Esophagus mucosa (tissue), 1 donor: Measurements from ENCODE around the gene GBX1. TPM values are rescaled to one million over a fixed set of nuclear protein-coding genes. Genes with fewer than 3 reads are reported as not detected.

Source experiments
- ATAC-seq: fragments of 200-7000 bp; cut with Tn5 transposase; one replicate; pipeline ENCODE4 v1.9.1; 2020
- total RNA-seq: library from RNA; stranded (reverse); gene quantifications from one replicate; pipeline ENCODE4 v1.2.4, GENCODE V29; 2023
- donor health status: DM: yes; HTN: yes; CAD: no.

Gene GBX1
- total RNA-seq, 1 donor from 2014 or later, result not detected

- ATAC-seq, result peak; percentile 90
Observed at GRCh38 chr7:151172273-151173141, 5.0 kb upstream of the GBX1 start.

- ATAC-seq, result no peak
Observed at GRCh38 chr7:151168787-151169162, 1.3 kb upstream of the GBX1 start.

- ATAC-seq, result peak; percentile 59
Observed at GRCh38 chr7:151168003-151168786, 701 bp upstream of the GBX1 start.

- ATAC-seq, result peak; percentile 13
Observed at GRCh38 chr7:151166629-151167196, 781 bp downstream of the GBX1 start.

- no peak for ATAC-seq
Observed at GRCh38 chr7:151161757-151162156, 5.7 kb downstream of the GBX1 start.

- peak; percentile 56 for ATAC-seq
Observed at GRCh38 chr7:151157645-151158329, 9.7 kb downstream of the GBX1 start.

- ATAC-seq, result no peak
Observed at GRCh38 chr7:151152643-151153513, 14.6 kb downstream of the GBX1 start.

GRCh38 chr7:151150388-151150787, 17.1 kb downstream of the GBX1 start:
- ATAC-seq, result peak; percentile 26

- ATAC-seq, result no peak
Observed at GRCh38 chr7:151148319-151149259, 18.9 kb downstream of the GBX1 start.

GRCh38 chr7:151146761-151147160, 20.7 kb downstream of the GBX1 start:
- ATAC-seq, result no peak

GRCh38 chr7:151144387-151144786, 23.1 kb downstream of the GBX1 start:
- ATAC-seq, result no peak

GRCh38 chr7:151143261-151144015, 24.1 kb downstream of the GBX1 start:
- no peak for ATAC-seq

GRCh38 chr7:151142686-151143040, 24.8 kb downstream of the GBX1 start:
- ATAC-seq, result no peak

- ATAC-seq, result no peak
Observed at GRCh38 chr7:151141855-151142685, 25.4 kb downstream of the GBX1 start.

- ATAC-seq, result no peak
Observed at GRCh38 chr7:151141311-151141854, 26.1 kb downstream of the GBX1 start.

- no peak for ATAC-seq
Observed at GRCh38 chr7:151140826-151141225, 26.7 kb downstream of the GBX1 start.

- ATAC-seq, result no peak
Observed at GRCh38 chr7:151139791-151140190, 27.7 kb downstream of the GBX1 start.

- ATAC-seq, result no peak
Observed at GRCh38 chr7:151139071-151139790, 28.3 kb downstream of the GBX1 start.
